ENCODE measurements around the gene SERPING1. TPM values are rescaled to one million over a fixed set of nuclear protein-coding genes. Genes with fewer than 3 reads are reported as not detected.

SERPING1 gene
- total RNA-seq, 2 donors from 2014 or later = 34.6 to 78.6 TPM

DNA sequence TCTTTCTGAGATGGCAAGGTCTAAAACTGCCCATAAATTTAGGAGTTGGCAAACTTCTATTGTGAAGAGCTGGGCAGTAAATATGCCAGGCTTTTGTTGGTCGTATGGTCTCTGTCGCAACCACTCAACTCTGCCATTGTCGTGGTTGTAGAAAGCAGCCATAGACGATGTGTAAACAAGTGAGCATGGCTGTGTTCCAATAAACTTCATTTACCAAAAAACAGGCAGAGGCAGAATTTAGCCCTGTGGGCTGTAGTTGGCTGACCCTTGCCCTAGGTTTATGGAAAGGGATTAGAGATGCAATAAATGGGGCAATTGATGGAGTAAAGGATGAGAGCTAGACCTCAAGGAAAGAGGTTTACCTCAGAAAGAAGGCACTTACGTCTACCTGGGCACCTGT lies 34.6 kb downstream of the SERPING1 start:
- intact Hi-C loops (cut with DNase I, micrococcal nuclease) = no loop called here
- no peak for DNase-seq
- no peak for ATAC-seq

DNA sequence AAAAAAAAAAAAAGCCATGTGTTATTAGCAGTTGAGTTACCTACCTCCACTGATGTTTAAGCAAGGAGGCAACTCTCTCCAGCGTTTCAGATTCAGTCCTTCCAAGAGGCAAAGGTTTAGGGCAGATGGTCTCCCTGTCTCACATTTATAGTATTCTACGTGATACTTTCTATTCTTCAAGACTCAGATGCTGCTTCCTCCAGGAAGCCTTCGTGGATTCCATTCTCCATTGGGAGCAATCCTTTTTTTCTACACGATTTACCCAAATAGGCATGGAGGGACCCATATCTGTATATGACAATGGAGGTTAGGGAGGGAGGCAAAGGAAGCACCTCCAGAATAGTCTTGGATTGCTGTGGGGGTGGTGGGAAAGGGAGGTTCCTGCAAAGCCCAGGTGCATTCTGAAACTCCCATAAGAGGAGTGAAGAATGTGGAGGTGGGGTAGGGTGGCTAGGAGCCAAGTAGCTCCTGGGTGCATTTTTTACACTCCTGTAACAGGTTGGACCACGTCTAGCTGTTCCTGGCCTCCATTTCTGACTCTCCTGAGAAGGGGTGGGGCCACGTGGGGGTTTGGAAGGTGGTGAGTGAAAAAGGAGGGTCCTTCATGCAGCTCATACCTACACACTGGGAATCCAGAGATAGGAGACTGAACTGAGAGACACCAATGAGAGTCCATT lies 36.0 kb downstream of the SERPING1 start:
- no peak for DNase-seq
- ATAC-seq = no peak
- intact Hi-C loops (cut with DNase I, micrococcal nuclease) = no loop called here

- DNase-seq (no peak), ATAC-seq (no peak)
- intact Hi-C loops (cut with DNase I, micrococcal nuclease) = no loop called here
Measured at GRCh38 chr11:57634311-57634710, 36.8 kb downstream of the SERPING1 start.

DNA sequence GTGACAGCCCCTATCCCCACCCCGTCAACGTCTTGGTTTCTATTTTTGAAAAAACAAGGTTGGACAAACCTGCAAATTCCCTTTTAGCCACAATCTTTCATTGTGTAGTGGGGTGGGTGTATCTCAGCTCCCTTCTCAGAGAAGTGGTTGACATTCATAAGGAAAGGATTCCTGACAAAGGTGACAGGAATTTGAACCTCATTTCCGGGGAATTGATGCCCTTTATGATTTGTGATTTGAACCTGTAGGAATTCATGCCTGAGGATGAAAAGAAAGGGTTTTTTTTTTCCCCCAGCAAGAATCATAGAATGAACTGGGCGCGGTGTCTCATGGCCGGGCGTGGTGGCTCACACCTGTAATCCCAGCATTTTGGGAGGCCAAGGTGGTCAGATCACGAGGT lies 37.8 kb downstream of the SERPING1 start:
- intact Hi-C loops (cut with DNase I, micrococcal nuclease) = no loop called here
- ATAC-seq = no peak
- DNase-seq = no peak

- DNase-seq (no peak), ATAC-seq (no peak)
- intact Hi-C loops (cut with DNase I, micrococcal nuclease) = no loop called here
Measured at GRCh38 chr11:57637626-57638004, 40.1 kb downstream of the SERPING1 start.

DNA sequence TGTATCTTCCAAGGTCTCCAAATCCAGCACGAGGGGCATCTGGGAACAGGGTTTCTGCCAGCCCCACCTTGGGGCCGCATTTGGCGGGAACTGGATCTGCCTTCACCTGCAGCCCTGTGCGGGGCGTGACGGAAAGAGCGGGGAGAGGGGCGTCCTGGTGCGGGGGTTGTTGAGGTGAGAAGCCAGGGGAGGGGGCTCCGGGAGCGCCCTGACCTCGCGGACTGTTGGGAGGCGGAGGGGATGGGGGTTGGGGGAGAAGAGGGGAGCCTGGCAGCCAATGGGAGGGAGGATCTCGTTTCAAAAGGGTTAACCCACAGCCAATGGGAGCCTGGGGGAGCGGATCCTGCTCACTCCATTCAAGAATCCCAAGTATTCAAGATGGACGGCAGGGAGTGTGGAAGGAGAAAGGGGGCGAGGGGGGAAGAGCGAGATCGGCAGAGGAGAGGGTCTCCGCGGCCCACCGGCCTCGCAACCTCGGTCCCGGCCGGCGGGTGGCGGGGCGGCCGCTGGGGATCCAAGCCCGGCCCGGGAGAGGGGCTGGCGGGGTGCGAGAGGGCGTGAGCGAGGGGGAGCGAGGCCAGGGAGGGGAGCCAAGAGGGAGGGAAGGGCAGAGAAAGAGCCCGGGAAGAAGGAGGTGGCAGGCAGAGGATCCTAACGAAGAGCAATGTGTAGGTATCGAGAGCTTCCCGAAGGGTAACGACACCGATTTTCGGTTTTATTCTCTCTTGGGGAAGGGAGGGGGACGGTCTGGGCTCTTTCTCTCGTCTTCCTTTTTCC lies 40.7 kb downstream of the SERPING1 start:
- intact Hi-C loops (cut with DNase I, micrococcal nuclease) = no loop called here
- no peak for DNase-seq
- ATAC-seq = peak; percentile 36

DNA sequence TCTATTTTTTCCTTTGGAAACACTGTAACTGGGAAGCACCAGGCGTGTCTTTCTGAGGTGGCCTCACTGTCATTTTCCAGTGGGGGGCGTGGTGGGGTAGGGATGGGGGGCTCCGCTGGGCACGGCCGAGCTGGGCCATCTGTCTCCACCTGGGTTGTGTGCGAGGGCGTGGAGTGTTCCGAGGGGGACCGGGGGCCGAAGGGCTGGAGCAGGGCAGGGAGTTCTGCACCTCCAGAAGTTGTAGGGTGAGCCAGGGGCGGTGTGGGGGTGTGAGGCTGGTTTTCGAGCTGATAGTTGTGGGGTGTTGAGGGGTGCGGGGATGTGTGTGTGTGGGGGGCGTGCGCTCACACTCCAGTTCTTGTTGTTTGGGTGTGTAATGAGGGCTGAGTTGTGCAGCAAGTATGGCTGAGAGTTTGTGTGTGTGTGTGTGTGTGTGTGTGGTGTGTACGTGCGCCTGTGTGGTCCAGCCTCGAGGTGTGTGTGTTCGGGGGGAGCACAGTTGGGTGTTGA lies 41.4 kb downstream of the SERPING1 start:
- intact Hi-C loops (cut with DNase I, micrococcal nuclease) = no loop called here
- DNase-seq = no peak
- ATAC-seq = no peak

DNA sequence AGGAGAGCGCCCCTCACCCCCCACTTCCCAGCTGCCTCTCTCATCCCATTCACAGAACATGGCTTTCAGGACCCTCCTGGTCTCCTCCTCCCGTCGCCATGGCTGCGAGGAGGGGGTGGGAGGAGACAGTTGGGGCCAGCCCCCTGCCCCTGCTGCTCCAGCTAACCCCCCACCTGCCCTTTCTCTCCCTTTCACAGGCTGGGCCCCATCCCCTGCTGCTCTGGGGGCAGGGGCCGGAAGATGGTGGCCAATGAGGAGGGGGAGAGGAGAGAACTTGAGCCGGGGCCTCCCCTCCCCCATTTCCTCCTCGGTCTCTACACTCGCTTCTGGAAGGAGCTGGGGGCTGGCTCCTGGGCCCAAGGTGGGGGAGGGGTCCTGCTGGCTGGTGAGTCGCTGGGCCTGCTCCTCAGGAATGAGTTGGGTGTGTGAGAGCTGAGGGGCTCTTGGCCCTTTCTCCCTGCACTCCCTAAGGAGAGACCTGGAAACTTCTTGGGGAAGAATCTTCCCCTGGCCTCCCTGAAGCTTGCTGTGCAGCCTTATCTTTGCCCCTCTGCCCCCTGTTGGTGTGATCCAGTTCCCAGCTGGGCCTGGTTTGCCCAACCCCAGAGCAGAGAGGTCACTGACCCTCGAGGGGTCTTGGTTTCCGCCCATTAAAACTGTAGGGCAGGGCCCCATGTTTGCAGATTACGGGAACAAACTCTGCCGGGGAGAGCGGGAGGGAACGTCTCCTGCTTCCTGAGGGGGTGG lies 42.0 kb downstream of the SERPING1 start:
- DNase-seq (no peak), ATAC-seq (no peak)
- intact Hi-C loops (cut with DNase I, micrococcal nuclease) = loop anchor here in 1 of 2 donors (5.0 to 10.0 kb wide), 3 partner anchors 67 to 295 kb away; no protein-coding TSS in a partner anchor

DNA sequence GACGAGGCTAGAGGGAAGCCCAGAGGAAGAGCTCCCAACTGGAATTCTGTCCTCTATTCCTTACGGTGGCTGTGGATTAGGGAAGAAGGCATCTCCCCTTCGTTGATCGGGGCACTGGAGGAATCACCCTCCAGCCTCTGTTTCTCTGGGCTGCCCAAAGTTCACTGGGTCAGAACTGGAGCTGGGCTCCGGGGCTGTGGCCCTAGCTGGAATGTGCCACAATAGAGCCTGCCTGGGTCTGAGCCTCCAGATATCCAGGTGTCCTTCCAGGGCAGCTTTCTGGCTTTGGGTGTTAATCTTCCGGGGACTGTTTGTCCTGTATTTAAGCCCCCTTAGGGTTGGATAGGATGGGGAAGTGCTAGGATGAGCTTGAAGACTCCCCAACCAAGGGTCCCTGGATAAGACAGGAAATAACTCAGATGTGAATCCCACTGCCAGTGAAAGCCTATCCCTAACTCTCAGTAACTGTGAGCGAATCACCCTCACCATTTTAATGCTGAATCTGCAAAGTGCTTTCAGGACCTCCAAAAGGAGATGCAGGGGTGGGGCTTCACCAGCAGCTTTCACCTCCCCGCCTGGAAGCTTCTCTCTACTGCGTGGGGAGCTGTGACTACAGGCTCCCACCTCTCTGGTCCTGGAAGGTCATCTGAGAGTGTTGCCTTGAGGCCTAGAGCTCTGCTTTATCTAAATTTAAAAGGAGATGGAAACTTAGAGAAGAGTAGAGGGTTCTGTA lies 42.7 kb downstream of the SERPING1 start:
- DNase-seq = no peak
- intact Hi-C loops (cut with DNase I, micrococcal nuclease) = loop anchor here in 1 of 2 donors (5.0 to 10.0 kb wide), 3 partner anchors 68 to 295 kb away; no protein-coding TSS in a partner anchor
- no peak for ATAC-seq

DNA sequence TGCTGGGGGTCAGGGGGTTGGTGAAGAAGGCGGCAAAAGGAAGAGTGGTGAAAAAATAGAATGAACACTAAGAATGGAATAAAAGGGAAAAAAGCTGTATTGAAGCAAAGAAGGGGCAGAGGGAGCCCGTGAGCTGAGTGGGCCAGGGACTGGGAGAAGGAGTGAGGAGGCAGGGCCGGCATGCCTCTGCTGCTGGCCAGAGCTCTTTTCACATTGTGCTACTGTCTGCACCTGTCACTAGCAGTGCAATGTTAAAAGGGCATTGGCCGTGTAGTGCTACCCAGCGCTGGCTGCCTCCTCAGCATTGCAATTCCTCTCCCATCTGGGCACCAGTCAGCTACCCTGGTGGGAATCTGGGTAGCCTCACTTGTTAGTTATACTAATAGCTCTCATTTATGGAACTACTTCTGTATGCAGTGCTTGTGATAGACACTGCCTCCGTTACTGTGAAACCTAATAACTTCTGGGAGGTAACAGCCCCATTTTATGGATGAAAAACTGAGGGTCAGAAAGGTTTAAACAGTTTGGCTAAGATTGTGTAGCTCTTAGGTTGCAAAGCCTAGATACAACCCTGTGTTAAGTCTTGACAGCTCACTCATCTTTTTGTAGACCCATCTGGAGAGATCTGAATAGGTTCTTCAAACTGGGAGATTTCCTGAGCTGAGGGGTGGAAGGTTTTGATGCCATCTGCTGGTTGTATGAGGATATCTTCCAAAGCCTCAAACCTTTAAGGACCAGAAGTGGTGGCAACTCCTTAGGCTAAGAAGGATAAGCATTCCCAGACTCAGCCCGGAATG lies 43.7 kb downstream of the SERPING1 start:
- intact Hi-C loops (cut with DNase I, micrococcal nuclease) = loop anchor here in 1 of 2 donors (5.0 to 10.0 kb wide), 3 partner anchors 69 to 296 kb away; no protein-coding TSS in a partner anchor
- peak; percentile 61 for ATAC-seq
- no peak for DNase-seq

GRCh38 chr11:57643802-57644201 lies 46.3 kb downstream of the SERPING1 start:
- intact Hi-C loops (cut with DNase I, micrococcal nuclease) = loop anchor here in 1 of 2 donors (5.0 to 10.0 kb wide), 3 partner anchors 72 to 299 kb away; no protein-coding TSS in a partner anchor
- DNase-seq = no peak
- no peak for ATAC-seq

- DNase-seq (peak; percentile 75 to 82), ATAC-seq (peak; percentile 87)
- intact Hi-C loops (cut with DNase I, micrococcal nuclease) = loop anchor here in 1 of 2 donors (5.0 to 10.0 kb wide), 3 partner anchors 73 to 300 kb away; no protein-coding TSS in a partner anchor
Measured at GRCh38 chr11:57644748-57645688, 47.5 kb downstream of the SERPING1 start.

DNA sequence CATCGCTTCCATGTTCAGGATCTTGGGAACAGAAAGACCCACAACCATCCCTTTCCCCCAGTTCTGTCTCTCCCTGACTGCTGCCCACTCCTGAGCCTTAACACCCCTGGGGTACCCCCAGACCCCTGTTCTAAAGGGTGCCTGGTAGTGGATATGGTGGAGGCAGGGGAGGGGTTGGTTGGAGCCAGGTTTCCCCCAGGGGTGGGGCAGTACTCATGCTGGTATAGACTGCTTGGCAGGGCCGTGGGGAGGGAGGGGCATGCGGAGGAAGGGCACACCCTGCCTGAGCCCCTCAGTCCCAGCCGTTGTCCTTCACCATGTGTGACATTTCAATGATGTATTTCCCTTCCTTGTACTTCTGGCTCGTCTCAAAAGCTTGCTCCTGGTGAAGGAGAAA lies 48.2 kb downstream of the SERPING1 start:
- DNase-seq (no peak), ATAC-seq (no peak)
- intact Hi-C loops (cut with DNase I, micrococcal nuclease) = loop anchor here in 1 of 2 donors (10.0 kb wide), 2 partner anchors 191 to 301 kb away; no protein-coding TSS in a partner anchor

DNA sequence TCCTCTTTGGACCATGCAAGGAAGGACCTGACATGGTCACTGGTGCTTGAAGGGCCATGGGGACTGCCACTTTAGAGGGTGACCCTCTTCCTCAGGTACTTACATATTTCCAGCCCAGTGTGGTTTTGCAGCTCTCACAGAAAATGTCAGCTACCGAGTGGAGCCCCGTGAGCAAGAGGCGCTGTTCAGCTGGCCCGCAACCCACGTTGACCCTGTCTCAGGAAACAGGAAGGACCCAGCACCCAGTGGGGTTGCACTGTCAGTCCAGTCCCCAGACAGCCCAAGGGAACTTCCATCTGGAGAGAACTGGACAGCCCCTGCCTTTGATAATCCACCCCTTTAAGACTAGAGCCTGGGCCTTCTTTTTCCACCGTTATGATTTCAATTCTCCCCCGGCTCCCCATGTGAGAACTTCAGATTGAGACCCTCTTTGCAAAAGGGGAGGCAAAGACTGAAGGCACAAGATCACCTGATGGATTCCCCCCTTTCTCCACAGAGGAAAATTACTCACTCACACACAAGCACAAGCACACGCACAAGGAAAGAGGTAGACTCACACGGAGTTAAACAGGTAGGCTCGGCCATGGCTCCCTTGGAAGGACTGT lies 48.8 kb downstream of the SERPING1 start:
- DNase-seq (no peak), ATAC-seq (no peak)
- intact Hi-C loops (cut with DNase I, micrococcal nuclease) = loop anchor here in 1 of 2 donors (10.0 kb wide), 2 partner anchors 191 to 301 kb away; no protein-coding TSS in a partner anchor

DNA sequence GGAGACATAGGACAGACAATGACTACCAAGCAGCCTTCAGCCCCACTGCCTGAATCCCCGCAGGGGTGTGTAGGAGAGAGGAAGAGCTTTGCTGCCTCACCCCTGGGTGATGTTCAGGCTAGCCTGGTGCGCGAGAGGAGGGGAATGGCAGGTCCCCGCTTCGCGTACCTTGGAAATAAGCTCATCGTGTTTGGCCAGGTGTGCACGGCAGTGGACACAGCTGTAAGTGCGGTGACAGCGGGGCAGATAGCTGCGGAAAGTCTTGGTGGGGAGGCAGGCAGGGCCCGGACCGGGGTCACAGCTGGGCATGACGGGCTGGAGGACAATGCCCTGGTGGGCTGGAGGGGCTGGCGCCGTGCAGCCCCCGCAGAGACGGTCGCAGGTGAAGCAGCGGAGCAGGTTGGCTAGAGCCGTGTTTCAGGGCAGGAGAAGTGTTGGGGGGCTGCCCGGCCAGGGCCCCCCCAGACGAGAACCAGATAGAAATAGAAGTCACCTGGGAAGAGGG lies 49.4 kb downstream of the SERPING1 start:
- no peak for DNase-seq
- ATAC-seq = no peak
- intact Hi-C loops (cut with DNase I, micrococcal nuclease) = loop anchor here in 1 of 2 donors (10.0 kb wide), 2 partner anchors 192 to 302 kb away; no protein-coding TSS in a partner anchor

GRCh38 chr11:57647372-57647771 lies 49.9 kb downstream of the SERPING1 start:
- DNase-seq (no peak), ATAC-seq (no peak)
- intact Hi-C loops (cut with DNase I, micrococcal nuclease) = loop anchor here in 1 of 2 donors (10.0 kb wide), 2 partner anchors 193 to 303 kb away; no protein-coding TSS in a partner anchor
